A673 (cell line): ENCODE measurements around the gene ISLR.

ENCODE experiments used
- CTCF ChIP-seq: fragments of 300-800, 200-600 bp; sonication (generic); conservative IDR thresholded peaks from 2 replicates; pipeline ENCODE4 v1.5.1; 2017; ENCODE audit warnings: low read depth, mild to moderate bottlenecking, antibody characterized with exemption, low read length, moderate library complexity, mixed read lengths
- EZH2 ChIP-seq: fragments of 200-600 bp; sonication (generic); IDR thresholded peaks from 2 replicates; pipeline ENCODE4 v1.6.1; 2017; ENCODE audit warnings: borderline replicate concordance, low read depth, mild to moderate bottlenecking, mixed read lengths, antibody characterized with exemption, low read length; ENCODE audit not compliant: poor library complexity, severe bottlenecking

- TF ChIP-seq CTCF (no peak), EZH2 (no peak)
Measured at GRCh38 chr15:74217907-74218885, 44.7 kb downstream of the ISLR start.
